Tibial nerve (tissue), 3 donors: Measurements from ENCODE around the gene GPC5.

Experiments used
- POLR2A ChIP-seq, 2 donors: fragments of 450-650 bp; IDR thresholded peaks; one replicate each; pipeline ENCODE4 v1.6.1; 2017; ENCODE audit warnings: antibody characterized with exemption in 2 of 2, mild to moderate bottlenecking in 2 of 2, moderate library complexity in 2 of 2
- TF ChIP-seq, protein P1 (sequence below), 5 experiments: fragments of 200-600 bp in 3 of 5; fragments of 450-650 bp in 2 of 5; sonication (generic) in 3 of 5; IDR thresholded peaks; one replicate each; pipeline ENCODE4 v1.5.1; 2016 to 2019; ENCODE audit warnings: antibody characterized with exemption in 5 of 5, mild to moderate bottlenecking in 3 of 5, moderate library complexity in 2 of 5

DNA sequence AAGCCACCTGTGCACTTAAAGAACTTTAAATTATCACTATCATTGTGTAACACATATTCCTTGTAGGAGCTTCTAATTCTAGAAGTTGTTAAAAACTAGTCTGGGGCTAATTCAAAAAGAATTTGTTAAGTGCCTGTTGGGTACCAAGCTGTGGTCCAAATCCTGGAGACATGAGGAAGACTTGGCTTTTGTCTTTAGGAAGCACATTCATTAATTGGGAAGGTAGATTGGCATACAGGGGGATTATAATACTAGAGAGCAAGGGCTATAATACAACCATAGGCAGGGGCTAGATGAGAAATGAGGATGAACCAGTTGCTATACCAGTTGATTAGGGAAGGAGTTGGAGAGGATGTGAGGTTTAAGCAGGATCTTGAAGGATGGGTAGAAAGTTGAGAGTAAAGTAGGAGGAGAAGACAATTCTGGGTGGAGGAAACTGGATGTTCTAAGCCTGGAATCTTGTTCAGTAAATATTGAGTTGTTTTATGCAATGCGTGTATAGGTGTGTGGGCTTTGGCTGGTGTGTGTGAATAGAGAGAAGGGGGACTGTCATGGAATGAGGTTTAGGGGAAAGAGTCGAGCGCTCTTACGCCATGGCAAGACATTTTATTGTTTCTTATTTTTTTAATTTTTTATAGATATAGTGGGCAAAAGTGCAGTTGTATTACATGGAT, 350.1 kb downstream of the GPC5 start:
- TF ChIP-seq, protein P1, sequence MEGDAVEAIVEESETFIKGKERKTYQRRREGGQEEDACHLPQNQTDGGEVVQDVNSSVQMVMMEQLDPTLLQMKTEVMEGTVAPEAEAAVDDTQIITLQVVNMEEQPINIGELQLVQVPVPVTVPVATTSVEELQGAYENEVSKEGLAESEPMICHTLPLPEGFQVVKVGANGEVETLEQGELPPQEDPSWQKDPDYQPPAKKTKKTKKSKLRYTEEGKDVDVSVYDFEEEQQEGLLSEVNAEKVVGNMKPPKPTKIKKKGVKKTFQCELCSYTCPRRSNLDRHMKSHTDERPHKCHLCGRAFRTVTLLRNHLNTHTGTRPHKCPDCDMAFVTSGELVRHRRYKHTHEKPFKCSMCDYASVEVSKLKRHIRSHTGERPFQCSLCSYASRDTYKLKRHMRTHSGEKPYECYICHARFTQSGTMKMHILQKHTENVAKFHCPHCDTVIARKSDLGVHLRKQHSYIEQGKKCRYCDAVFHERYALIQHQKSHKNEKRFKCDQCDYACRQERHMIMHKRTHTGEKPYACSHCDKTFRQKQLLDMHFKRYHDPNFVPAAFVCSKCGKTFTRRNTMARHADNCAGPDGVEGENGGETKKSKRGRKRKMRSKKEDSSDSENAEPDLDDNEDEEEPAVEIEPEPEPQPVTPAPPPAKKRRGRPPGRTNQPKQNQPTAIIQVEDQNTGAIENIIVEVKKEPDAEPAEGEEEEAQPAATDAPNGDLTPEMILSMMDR (IDR thresholded peaks at IDR 0.05) = no peak
- TF ChIP-seq POLR2A (IDR thresholded peaks at IDR 0.05) = no peak
